Stimulated activated naive CD8-positive, alpha-beta T cell treated with anti-CD3 and anti-CD28 coated beads, Interleukin-15, Interleukin-2, amounts not matched to agents 100 ng/mL and 50 ng/mL, for 24 hours (primary cell): Measurements from ENCODE around the gene MEI4.

Source experiments
- H3K27ac Mint-ChIP-seq: one replicate; pipeline ENCODE4 v1.8.0; 2021; ENCODE audit warnings: mild to moderate bottlenecking, mixed read lengths
- H3K27me3 Mint-ChIP-seq: one replicate; pipeline ENCODE4 v1.8.0; 2021; ENCODE audit warnings: mixed read lengths
- H3K36me3 Mint-ChIP-seq: one replicate; pipeline ENCODE4 v1.8.0; 2021; ENCODE audit warnings: low read depth, mixed read lengths
- H3K4me1 Mint-ChIP-seq: one replicate; pipeline ENCODE4 v1.8.0; 2021; ENCODE audit warnings: low read depth, mixed read lengths
- H3K4me3 Mint-ChIP-seq: one replicate; pipeline ENCODE4 v1.8.0; 2021; ENCODE audit warnings: mild to moderate bottlenecking, mixed read lengths
- H3K9me3 Mint-ChIP-seq: one replicate; pipeline ENCODE4 v1.8.0; 2021; ENCODE audit warnings: mixed read lengths

MEI4 gene, protein sequence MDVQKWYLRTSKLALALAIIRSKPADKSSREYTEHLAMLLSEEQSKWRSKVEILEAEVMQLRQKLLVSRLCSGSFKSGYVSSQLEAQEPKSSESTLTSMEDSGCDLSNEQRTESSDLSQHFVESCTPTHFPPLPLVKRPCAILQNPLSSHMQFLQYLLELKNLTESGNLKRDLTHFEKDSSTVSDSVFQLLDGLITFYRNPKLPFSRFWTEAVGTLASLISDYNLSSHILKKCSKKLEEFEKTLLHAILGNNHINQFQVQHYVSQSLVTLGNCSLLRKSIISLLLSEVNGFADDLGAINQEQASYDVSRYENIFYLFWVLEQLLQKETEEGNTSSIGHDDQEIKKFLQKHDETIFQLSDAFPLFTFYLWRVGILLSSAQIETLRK

DNA sequence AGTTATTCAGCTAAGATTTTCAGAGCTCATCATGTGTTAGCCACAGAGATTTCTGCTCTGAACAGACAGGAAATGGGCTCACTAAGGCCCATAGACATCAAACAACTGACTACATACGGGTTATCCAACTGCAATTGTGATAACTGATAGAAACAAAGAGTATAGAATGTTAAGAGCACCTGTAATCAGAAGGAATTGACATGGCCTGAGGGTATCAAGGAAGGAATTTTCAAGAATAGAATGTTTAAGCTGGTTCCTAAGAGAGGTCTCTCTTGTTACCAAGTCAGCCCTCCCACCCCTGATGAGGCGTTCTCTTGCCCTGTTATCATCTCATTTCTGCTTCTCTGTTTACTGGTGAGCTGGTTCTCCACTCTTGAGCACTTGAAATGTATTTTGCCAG is at the start of gene MEI4:
MEI4 (plus strand) TSS at position 301 of the 400 bp plus-strand sequence. CDS start 37,633 bp downstream, outside the sequence.
- Mint-ChIP-seq H3K4me3 (no peak within 1 kb of the TSS), H3K36me3 (no peaks in the 10 kb centered on the region), H3K27ac (no peak within 1 kb of the TSS), H3K9me3 (peaks cover 7% of the 10 kb centered on the region), H3K4me1 (peaks cover 6% of the 10 kb centered on the region), H3K27me3 (peaks cover 24% of the 10 kb centered on the region)

DNA sequence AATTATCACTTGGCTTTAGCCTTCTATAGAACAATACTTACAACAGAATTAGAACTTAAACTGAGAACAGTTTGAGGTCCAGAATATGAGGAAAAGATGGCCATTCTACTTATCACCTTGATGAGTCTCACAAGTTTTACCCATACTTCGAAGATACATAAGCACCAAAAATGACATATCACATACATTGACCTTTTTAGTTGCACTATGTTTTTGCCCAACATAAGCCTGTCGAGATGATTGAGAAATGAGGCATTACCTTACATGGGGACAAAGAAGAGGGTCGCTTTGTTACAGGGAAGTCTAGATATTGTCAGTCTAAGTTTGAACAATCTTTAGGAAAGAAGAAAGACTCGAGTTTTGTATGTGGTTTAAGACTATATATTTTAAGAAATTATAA is 48.4 kb upstream of the MEI4 start:
- Mint-ChIP-seq H3K9me3 (peaks cover 7% of the 10 kb centered on the region), H3K27ac (no peak overlapping the region), H3K36me3 (no peaks in the 10 kb centered on the region)

DNA sequence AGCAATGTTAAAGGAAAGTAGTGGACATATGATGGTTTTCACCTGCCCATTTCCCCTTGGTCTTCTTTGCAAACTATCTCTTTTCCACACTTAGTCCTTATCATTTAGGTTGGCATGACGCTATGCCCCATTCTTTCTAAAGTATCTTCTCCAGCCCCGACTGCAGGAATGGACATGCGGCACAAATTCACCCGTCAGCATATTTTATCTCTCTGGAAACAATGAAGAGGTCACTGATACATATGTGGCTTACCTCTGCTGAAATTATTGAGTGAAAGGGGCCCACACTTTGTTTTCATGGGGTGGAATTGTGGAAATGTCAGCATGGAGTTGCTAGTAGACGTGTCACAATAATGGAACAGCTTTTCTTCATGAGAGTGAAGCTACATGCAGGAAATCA is 45.8 kb upstream of the MEI4 start:
- H3K9me3 Mint-ChIP-seq = peaks cover 5% of the 10 kb centered on the region
- H3K4me1 Mint-ChIP-seq = no peaks in the 10 kb centered on the region
- H3K36me3 Mint-ChIP-seq = no peaks in the 10 kb centered on the region
- no peak overlapping the region for H3K27ac Mint-ChIP-seq
- no peak overlapping the region for H3K4me3 Mint-ChIP-seq
- H3K27me3 Mint-ChIP-seq = no peaks in the 10 kb centered on the region

More for the DNA sequence above, 48.4 kb upstream of the MEI4 start:
- Mint-ChIP-seq H3K27me3 (no peaks in the 10 kb centered on the region), H3K4me1 (no peaks in the 10 kb centered on the region), H3K4me3 (no peak overlapping the region)

DNA sequence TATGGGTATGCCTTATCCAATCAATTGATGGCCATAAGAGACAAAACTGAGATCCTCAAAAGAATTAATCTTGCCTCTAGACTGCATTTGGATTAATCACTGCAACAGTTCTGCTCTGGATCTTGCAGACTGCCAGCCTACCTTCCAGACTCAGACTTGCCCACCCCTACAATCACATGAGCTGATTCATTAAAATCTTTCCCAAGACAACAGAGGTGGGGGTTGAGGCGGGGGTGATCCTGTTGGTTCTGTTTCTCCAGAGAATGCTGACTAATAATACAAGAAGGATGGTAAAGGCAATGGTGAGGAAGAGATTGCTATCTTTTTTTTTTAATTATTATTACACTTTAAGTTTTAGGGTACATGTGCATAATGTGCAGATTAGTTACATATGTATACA is 43.7 kb upstream of the MEI4 start:
- Mint-ChIP-seq H3K27ac (no peak overlapping the region), H3K4me3 (no peak overlapping the region), H3K27me3 (no peaks in the 10 kb centered on the region), H3K4me1 (no peaks in the 10 kb centered on the region), H3K9me3 (peaks cover 4% of the 10 kb centered on the region), H3K36me3 (no peaks in the 10 kb centered on the region)

DNA sequence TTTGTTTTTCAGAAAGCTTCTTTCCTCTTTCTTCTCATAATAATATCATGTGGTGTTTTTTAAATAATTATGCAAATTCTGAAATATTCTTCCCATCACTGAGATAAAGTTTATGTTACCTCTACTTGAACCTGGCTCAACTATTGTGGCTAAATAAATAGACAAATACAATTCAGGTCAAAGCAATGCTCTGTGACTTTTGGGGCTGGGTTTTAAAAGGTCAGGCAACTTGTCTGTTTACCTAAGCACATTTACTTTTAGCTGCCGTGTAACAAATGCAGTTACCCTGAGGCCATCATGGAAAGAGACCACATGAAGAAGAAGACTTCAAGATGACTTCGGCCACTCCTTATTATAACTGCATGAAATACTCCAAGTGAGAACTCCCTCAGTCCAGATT is 33.7 kb upstream of the MEI4 start:
- Mint-ChIP-seq H3K4me1 (no peaks in the 10 kb centered on the region), H3K36me3 (no peaks in the 10 kb centered on the region), H3K27ac (no peak overlapping the region), H3K27me3 (no peaks in the 10 kb centered on the region), H3K4me3 (no peak overlapping the region), H3K9me3 (peaks cover 4% of the 10 kb centered on the region)

DNA sequence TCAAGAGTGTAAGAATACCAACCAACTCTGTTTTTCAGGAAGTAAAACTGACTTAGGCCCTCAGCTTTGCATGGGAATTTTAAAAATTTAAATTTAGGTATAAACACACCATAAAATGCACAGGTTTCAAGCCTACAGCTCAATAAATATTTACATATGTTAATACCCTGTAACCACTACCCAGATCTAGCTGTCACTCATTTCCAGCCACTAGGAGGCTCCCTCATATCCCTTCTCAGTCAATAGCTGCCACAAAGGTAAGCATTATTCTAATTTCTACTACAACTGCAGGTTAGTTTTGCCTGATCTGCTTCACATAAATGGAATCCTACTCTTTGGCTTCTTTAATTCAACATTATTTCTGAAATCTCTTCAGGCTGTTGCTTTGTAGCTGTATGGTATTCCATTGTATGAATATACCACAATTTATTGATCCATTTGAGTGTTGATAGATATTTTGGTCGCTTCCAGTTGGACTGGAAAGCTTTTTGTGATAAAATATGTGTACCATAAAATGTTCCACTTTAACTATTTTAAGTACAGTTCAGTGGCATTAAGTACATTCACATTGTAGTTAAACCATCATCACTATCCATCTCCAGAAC is 32.5 kb upstream of the MEI4 start:
- Mint-ChIP-seq H3K4me3 (no peak overlapping the region), H3K27me3 (no peaks in the 10 kb centered on the region), H3K4me1 (no peaks in the 10 kb centered on the region), H3K27ac (no peak overlapping the region), H3K9me3 (peaks cover 4% of the 10 kb centered on the region), H3K36me3 (no peaks in the 10 kb centered on the region)

DNA sequence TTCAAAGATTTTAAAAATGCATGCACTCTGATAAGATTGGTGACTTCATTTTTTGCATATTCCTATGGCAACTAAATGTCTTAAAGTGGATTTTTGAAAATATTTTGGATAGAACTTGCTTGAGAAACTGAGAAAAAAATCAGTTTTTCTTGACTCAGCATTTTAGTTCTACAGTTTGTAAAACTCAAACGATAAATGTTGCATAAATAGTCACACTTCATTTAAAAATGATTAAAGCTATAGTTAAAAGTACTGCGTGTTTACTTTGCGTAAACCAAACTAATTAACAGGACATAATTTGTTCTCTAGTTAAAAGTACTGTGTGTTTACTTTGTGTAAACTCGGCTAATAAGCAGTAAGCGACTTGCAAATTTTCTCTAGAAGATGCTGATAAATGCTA is 28.3 kb upstream of the MEI4 start:
- Mint-ChIP-seq H3K27ac (no peak overlapping the region), H3K36me3 (no peaks in the 10 kb centered on the region), H3K4me1 (no peaks in the 10 kb centered on the region), H3K4me3 (no peak overlapping the region), H3K9me3 (peaks cover 4% of the 10 kb centered on the region), H3K27me3 (no peaks in the 10 kb centered on the region)

DNA sequence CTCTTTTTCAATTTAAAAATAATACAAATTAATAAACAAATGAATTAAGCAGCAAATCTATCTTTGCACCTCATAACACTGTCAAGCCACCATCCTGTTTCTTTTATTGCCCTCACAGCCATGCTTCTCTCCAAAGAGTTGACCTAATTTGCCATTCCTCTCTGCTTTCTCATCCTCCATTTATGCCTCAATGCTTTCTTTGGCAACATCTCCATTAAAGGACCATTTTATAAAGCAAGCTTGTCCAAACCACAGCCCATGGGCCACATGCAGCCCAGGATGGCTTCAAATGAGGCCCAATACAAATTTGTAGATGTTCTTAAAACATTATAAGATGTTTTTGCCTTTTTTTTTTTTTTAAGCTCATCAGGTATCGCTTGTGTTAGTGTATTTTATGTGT is 26.4 kb upstream of the MEI4 start:
- no peaks in the 10 kb centered on the region for H3K36me3 Mint-ChIP-seq
- H3K4me1 Mint-ChIP-seq = no peaks in the 10 kb centered on the region
- no peaks in the 10 kb centered on the region for H3K27me3 Mint-ChIP-seq
- no peak overlapping the region for H3K27ac Mint-ChIP-seq
- H3K4me3 Mint-ChIP-seq = no peak overlapping the region
- peaks cover 4% of the 10 kb centered on the region for H3K9me3 Mint-ChIP-seq

DNA sequence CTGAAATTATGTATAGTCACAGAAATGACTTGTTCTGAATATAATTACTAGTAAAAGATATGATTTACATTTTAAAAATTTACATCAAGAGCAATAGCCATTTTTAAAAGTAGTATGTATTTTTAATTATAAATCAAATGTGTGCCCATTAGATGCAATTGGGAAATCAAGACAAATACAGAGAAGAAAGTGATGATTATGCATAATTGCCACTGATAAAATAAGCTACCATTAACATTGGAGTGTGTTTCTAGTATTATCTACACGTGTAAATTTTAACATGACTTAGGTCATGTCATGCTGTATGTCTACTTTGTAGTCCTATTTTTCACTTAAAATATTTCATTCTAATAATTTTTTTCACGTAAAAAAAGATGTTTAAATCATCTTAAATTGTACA is 22.8 kb upstream of the MEI4 start:
- Mint-ChIP-seq H3K27ac (no peak overlapping the region), H3K4me3 (no peak overlapping the region), H3K9me3 (peaks cover 5% of the 10 kb centered on the region), H3K4me1 (no peaks in the 10 kb centered on the region), H3K27me3 (no peaks in the 10 kb centered on the region), H3K36me3 (no peaks in the 10 kb centered on the region)

DNA sequence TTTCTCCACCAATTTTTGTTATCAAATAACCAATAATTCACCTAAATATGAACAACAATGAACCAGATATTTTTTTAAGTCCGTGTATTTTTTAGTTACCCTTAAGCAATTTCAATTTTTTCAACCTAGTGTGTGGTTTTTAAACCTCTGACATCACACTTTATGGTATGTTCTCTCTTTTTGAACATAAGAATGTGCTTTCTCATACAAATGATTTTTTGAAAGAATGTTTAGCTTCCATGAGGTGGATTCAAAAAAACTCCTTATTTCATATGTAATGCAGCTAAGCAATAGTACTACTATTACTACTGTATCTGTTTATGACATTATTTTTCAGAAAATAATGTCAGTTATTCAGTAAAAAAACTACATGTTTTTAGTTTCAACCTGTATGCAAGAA is 19.4 kb upstream of the MEI4 start:
- Mint-ChIP-seq H3K9me3 (peaks cover 4% of the 10 kb centered on the region), H3K4me1 (no peaks in the 10 kb centered on the region), H3K4me3 (no peak overlapping the region), H3K36me3 (no peaks in the 10 kb centered on the region), H3K27ac (no peak overlapping the region), H3K27me3 (no peaks in the 10 kb centered on the region)

DNA sequence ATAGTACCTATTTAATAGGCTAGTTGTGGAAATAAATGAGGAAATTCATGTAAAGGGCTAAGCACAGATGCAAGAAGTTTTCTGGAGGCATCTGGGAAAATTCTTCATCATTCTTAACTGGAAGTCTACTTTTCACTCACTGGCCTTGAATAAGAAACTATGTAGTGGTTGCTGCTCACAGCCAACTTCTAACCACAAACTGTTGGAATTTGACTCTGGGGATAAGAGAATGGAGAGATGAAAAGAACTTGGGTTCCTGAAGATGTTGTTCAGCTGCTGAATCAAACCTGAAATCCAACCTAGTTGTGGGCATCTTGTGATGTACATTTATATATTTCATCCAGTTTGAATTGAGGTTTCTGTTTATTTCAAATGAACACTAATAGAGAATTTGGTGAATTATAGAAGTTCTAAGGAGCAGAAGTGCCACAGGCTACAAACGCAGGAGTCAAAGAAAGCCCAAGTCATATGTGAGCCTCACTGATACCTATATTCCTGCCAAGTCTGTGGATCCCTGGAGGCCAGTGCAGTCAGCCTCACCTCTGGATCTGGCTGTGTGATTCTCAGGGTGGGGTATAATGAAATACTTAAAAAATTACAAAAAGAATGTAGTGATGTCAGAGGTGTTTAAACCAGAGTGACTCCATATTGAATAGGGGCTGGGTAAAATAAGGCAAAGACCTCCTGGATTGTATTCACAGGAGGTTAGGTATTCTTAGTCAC is 18.7 kb upstream of the MEI4 start:
- Mint-ChIP-seq H3K27me3 (no peaks in the 10 kb centered on the region), H3K27ac (no peak overlapping the region), H3K4me3 (no peak overlapping the region), H3K9me3 (peaks cover 4% of the 10 kb centered on the region), H3K36me3 (no peaks in the 10 kb centered on the region), H3K4me1 (no peaks in the 10 kb centered on the region)

DNA sequence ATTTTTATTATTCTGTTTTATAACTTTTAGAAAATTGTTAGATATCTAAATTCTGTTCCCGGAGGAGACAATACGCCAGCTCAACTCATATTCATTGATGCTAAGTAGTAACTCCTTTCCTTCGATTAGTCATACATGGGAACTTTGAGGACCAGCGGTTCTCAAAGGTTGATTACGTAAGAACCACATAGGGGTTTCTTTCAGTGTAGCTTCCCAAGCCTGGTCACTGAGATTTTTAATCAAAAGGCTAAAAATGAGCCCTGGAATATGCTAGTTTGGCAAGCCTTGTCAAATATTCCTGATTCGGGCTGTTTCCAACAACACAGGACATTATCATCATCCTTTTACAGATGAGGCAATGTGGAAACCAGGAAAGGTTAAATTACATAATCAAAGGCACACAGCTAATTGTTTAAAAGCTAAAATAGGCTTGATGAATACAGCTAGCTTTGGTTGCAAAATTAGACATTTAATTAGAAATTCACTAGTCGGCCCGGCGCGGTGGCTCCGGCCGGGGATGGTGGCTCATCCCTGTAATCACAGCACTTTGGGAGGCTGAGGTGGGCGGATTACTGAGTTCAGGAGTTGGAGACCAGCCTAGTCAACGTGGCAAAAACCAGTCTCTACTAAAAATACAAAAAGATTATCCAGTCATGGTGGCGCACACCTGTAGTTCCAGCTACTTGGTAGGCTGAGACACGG is 14.6 kb upstream of the MEI4 start:
- Mint-ChIP-seq H3K4me1 (no peaks in the 10 kb centered on the region), H3K4me3 (no peak overlapping the region), H3K9me3 (peaks cover 4% of the 10 kb centered on the region), H3K27me3 (no peaks in the 10 kb centered on the region), H3K36me3 (no peaks in the 10 kb centered on the region), H3K27ac (no peak overlapping the region)

DNA sequence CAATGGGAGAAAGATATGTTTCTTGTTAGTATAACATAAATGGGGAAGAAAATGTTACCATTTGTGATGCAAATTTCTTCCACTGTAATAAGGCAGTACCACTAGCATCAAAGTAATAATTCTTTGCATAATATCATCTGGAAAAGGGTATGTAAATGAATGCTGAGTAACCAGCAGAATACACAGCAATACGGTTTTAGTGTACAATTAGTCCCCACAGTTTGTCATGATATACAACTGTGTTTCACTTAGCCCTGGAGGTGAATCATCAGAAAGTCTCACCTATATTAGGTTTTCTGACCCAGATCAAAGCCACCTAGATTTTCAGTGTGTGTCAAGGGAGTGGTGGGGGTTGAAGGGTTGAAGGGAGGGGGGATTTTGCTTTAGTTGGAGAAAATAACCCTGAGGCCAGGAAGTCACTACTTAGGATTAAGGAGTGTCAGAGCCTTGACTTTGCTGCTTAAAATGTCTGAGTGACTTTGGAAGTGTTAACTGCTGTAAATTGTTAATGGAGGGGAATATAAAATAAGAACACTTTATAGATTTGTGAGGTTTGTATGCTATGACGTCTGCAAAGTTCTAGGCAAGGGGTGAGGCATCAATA is 8.6 kb upstream of the MEI4 start:
- H3K9me3 Mint-ChIP-seq = no peaks in the 10 kb centered on the region
- H3K4me3 Mint-ChIP-seq = no peak overlapping the region
- H3K4me1 Mint-ChIP-seq = peaks cover 5% of the 10 kb centered on the region
- peaks cover 9% of the 10 kb centered on the region for H3K27me3 Mint-ChIP-seq
- H3K27ac Mint-ChIP-seq = no peak overlapping the region
- H3K36me3 Mint-ChIP-seq = no peaks in the 10 kb centered on the region

DNA sequence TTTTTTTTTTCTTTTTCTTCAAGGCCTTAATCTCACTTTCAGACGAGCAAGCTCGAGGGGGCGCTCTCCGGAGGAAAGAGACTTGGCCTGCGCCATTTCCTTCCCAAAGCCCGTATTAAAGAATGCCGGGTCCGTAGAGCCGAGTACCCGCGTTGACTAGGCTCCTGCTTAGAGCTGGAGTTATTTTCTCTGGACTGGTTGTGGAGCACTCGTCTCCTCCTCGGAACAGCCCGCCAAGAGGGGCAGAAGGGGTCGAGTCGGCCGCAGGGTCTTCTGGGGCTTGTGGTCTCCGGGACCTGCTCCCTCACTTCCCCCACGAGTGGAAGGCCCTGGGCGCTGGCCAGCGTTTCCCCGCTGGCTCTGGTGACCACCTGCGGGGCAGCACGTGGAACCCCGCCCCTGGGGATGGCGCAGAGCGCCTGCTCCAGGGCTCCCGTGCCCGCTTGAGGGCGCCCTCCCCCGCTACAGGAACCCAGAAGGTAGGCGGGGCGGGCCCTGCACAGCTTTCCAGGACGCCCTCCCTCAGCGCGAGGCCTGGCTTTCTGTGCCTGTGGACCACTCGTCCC is 2.7 kb upstream of the MEI4 start:
- peaks cover 6% of the 10 kb centered on the region for H3K4me1 Mint-ChIP-seq
- peaks cover 7% of the 10 kb centered on the region for H3K9me3 Mint-ChIP-seq
- no peak overlapping the region for H3K27ac Mint-ChIP-seq
- H3K4me3 Mint-ChIP-seq = peak overlapping the region; percentile 66
- H3K27me3 Mint-ChIP-seq = peaks cover 24% of the 10 kb centered on the region
- no peaks in the 10 kb centered on the region for H3K36me3 Mint-ChIP-seq
